Choroid plexus epithelial cell (primary cell): Measurements from ENCODE around the gene CNTD1.
"Not testable (repeated sequence)": the region's sequence is repeated elsewhere in the genome, so short reads cannot be mapped to it uniquely, and the experiment has no call there.

Experiments
- DNase-seq: peaks from one replicate; pipeline ENCODE4 v3.0.0-alpha.2; 2010; ENCODE audit warnings: low read depth
- H3K4me3 ChIP-seq: 2 replicates; pipeline ENCODE4 v1.5.1; 2011; ENCODE audit warnings: low read depth, mild to moderate bottlenecking, control low read depth, low read length, moderate library complexity
- CTCF ChIP-seq: conservative IDR thresholded peaks from 2 replicates; pipeline ENCODE4 v1.5.1; 2011; ENCODE audit warnings: low read depth, mild to moderate bottlenecking, control low read depth, inconsistent platforms, low read length, moderate library complexity

CNTD1 gene

GRCh38 chr17:42853597-42853967 is 54.9 kb downstream of the CNTD1 start:
- TF ChIP-seq CTCF: no peak
- DNase-seq: no peak
- H3K4me3 ChIP-seq: no peak overlapping the region

- DNase-seq: no peak
- no peak for TF ChIP-seq CTCF
These were observed 55.5 kb downstream of the CNTD1 start for GRCh38 chr17:42853968-42854790.

GRCh38 chr17:42855048-42855596 is 56.5 kb downstream of the CNTD1 start:
- no peak overlapping the region for H3K4me3 ChIP-seq
- no peak for DNase-seq
- no peak for TF ChIP-seq CTCF

More at GRCh38 chr17:42853968-42854790, 55.5 kb downstream of the CNTD1 start:
- H3K4me3 ChIP-seq: no peak overlapping the region

- not testable (repeated sequence) for DNase-seq, H3K4me3 ChIP-seq
These were observed 57.4 kb downstream of the CNTD1 start for GRCh38 chr17:42856093-42856492.

- DNase-seq, H3K4me3 ChIP-seq: not testable (repeated sequence)
These were observed 57.9 kb downstream of the CNTD1 start for GRCh38 chr17:42856516-42856915.

GRCh38 chr17:42857389-42857788 is 58.7 kb downstream of the CNTD1 start:
- no peak for TF ChIP-seq CTCF
- no peak overlapping the region for H3K4me3 ChIP-seq
- no peak for DNase-seq
